Measurements from ENCODE around the gene PLSCR4. TPM values are rescaled to one million over a fixed set of nuclear protein-coding genes. Genes with fewer than 3 reads are reported as not detected.

The PLSCR4 gene
- total RNA-seq, 1 donor from 2014 or later, result 60.7 TPM

GRCh38 chr3:146196789-146197188 is 54.1 kb downstream of the PLSCR4 start:
- no peak for DNase-seq (ENCODE audit: low spot score)

GRCh38 chr3:146195605-146196004 is 55.3 kb downstream of the PLSCR4 start:
- no peak for DNase-seq (ENCODE audit: low spot score)

- DNase-seq (ENCODE audit: low spot score), result no peak
Measured at GRCh38 chr3:146195030-146195429, 55.9 kb downstream of the PLSCR4 start.

DNA sequence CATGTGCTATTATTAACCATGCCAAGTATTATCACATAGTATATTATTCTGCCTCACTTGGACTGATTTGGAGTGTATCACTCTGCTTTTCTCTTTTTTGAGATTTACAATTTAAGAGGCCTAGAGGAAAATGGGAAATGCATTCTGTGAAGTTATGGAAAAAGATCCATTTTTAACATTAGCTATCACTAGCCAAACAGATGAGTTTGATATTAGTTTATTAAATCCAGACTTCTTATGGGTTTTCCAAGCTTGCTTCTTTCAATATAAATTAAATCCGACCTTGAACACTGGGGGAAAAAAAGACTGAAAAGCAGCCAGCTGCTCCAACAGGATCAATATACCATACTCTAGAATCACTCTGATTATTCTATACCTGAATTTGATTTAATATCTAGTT is 59.9 kb downstream of the PLSCR4 start:
- DNase-seq (ENCODE audit: low spot score), result no peak

DNA sequence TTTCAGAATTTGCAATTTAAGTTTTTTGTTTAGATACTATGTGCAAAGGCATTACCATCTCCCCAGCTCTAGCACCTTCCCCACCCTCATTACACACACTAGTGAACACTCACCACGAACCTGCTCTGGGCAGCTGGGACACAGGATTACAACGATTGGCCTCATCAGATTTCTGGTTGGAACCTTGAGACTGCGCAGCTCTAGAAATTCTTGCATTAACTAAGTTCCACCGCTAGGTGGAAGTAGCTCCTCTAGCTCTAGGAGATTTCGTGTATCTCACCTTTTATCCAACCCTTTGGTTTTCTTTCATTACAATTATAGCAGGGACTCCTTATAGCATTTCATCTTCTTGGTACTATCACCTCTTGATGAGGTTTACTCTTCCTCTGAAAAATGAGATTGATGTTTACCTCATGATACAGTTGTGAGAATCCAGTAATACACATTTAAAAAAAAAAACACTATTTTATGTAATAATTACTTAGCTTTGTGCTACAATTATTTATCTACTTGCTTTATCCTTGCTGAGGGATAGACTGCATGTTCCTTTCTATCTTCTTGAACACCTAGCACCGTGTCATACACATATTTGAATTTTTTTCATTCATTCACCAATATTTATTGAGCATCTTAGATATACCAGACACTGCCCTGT is 61.3 kb downstream of the PLSCR4 start:
- no peak for DNase-seq (ENCODE audit: low spot score)

- no peak for DNase-seq (ENCODE audit: low spot score)
Measured at GRCh38 chr3:146187334-146187950, 63.5 kb downstream of the PLSCR4 start.

DNA sequence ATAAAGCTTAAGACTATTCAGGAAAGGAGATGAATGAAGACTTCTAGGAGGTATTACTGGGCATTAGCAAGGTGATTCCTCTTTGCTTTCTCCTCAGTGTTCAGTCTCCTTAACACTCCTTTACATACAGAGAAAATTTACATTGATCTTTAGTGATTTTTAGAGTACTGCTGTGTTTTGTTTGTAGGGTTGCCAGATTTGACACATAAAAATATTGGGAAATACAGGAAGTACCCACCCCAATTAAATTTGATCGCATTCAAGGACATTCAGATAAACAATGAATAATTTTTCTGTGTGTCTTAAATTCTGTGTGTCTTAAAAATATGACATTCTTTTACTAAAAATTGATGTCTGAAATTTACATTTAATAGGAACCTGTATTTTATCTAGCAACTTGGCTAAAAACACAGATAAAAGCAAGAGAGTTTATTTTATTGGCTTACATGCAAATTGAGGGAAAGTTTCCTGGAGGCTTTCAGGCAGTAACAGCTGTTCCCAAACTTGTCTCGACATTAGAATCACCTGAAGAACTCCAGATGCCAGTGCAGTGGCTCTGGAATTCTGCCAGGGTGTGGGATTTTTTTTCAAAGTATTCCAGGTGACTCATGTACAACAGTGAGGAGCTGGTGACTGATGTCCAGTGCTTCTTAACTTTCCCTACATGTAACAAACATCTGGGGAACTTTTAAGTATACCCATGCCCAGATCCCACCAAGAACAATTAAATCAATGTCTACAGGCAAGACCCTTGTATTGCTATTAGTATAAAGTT is 66.5 kb downstream of the PLSCR4 start:
- no peak for DNase-seq (ENCODE audit: low spot score)

GRCh38 chr3:146181216-146181615 is 69.7 kb downstream of the PLSCR4 start:
- DNase-seq (ENCODE audit: low spot score), result no peak

GRCh38 chr3:146180376-146180775 is 70.5 kb downstream of the PLSCR4 start:
- DNase-seq (ENCODE audit: low spot score), result no peak

DNA sequence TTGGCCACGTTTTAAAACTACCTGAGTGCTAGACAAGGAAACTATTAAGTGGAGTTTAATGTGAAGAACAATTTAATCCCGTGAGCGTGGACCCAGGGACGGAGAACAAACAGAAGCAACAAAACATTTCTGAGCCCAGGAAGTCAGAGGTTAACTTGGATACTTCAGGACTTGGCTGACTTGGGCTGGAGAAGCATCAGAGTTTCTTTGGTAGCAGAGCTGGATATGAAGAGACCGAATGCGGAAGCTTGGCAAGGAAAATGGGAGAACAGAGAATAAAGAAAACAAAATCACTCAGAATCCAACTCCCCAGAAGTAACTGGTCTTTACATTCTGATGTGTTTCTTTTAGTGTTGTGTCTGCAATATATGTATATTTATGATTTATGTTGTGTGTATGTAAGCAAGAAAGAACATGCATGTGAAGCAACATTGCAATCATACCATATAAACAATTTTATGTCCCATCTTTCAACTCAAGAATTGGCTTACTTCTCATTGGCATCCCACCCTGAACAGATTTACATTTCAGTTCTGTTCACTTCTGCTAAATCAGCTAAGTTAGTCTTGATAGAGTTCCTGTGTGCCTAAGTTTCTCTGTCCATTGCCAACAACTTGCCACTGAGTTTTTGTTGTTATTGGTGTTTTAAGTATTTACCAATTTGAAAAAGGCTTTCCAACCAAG is 72.8 kb downstream of the PLSCR4 start:
- no peak for DNase-seq (ENCODE audit: low spot score)

DNA sequence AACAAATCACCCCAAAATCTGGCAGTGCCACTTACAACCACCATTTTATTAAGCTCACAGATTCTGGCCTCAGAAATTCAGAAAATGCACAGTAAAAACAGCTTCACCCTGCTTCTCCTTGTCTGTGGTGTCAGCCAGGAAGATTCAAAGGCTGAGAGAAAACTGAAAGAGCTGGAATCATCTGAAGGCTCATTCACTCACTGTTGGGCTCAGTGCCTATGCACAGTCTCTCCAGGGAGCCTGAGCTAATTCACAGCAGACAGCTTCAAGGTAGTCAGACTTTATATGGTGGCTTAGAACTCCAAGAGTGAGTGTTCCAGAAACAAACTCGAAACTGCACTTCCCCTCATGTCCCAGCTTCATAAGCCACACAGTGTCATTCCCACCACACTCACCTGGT is 73.4 kb downstream of the PLSCR4 start:
- no peak for DNase-seq (ENCODE audit: low spot score)

DNA sequence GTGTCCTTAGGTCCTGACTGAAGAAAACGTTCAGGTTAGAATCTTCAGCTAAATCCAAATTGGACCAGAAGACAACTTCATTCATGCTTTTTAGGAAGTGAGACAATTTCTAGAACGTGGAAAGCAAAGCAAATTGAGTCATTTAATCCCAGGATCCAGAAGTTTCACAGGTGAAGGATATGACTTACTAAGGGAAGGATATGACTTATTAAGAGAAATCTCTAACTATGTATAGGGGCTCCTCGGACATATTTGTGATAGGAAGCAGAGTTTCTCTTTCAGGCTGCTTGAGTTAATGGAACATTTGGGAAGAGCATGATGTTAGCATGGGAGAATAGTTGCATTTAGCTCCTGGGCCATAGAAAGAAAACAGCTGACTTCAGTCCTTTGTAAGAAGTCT is 73.8 kb downstream of the PLSCR4 start:
- no peak for DNase-seq (ENCODE audit: low spot score)

GRCh38 chr3:146172586-146172985 is 78.3 kb downstream of the PLSCR4 start:
- no peak for DNase-seq (ENCODE audit: low spot score)

GRCh38 chr3:146170591-146170990 is 80.3 kb downstream of the PLSCR4 start:
- DNase-seq (ENCODE audit: low spot score), result no peak

DNA sequence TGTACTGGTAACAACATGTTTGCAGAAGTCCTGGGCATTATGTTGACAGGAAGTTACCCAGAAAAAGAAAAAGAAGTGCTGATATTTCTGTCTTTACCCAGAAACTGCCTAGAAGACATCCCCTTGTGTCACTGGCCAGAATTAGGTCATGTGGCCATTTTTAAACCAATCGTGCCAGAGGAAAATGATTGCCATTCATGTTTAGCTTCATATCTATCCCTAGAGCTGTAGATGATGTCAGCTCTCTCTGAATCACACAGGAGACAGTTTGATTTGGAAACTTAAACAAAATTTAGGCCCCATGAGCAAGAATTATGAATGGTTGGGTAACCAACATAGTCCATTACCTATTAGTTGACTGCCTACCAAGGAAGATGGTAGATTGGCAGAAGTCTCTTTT is 81.0 kb downstream of the PLSCR4 start:
- DNase-seq (ENCODE audit: low spot score), result no peak

DNA sequence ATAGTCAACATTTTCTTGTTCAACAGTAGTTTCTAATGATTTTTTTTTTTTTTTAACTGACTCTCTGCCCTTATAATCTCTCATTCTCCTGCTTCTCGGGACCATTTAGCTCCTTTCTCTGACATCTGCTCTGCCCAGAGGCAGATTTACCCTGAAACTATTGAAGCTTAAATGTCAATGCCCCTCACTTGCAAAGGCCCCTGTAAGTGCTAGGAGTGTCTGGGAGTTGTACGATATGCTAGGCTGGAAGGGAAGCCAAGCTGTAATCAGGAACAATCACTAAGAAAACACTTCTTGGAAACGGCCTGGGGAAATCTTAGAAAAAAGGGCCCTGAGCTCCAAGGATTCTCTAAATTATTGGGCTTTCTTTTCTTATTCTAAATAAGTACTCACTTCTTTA is 84.1 kb downstream of the PLSCR4 start:
- no peak for DNase-seq (ENCODE audit: low spot score)

- DNase-seq (ENCODE audit: low spot score), result no peak
Measured at GRCh38 chr3:146166415-146166821, 84.5 kb downstream of the PLSCR4 start.

GRCh38 chr3:146165877-146166276 is 85.0 kb downstream of the PLSCR4 start:
- DNase-seq (ENCODE audit: low spot score), result no peak

DNA sequence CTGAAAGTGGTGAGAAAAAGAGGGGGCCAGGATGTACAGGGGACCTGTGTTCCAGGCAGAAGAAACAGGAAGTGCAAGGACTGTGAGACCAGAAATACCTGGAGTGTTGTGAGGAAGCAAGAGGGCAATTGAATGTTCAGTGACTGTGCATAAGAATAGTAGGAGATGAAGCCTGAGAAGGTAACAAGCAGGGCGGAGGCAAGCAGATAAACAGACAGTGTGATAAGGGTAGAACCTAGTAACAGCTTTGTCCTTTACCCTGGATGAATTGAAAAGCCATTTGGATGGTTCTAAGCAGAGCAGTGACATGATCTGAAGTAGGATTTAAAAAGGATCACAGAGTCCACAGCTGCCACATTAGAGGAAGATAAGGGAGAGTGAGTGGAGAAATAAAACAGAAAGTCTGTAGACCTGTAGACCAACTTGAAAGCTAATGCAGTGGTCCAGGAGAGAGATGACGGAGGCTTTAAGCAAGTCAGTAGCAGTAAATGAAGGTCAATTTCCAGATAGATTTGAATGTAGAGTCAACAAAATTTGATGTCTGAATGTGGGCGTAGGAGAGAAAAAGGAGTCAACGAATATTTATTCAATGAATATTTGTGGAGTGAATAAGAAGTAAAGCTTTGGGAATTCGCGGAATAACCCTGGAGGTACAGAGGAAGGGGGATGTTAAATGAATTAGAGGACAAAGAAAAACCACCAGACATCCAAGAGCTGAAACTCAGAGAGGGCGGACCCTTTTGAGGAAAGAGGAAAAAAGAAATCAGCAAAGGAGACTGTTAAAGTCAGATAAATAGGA is 85.7 kb downstream of the PLSCR4 start:
- DNase-seq (ENCODE audit: low spot score), result no peak

DNA sequence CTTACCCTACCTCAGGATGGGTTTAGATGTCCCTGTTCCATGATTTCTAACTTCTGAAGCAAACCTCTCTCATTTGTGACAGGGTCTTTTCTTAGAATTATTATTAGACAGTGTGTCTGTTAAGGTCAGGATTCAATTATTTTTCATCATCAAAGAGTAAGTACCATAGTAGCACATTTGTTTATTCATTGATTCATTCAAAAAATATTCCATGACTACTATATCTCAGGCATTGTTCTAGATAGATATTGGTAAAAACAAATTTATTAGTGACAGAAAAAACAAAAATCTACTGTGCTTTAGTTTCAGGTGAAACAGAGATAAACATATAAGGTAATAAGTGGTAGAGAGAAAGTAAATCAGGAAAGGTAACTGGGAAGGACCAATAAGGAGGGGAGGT is 86.4 kb downstream of the PLSCR4 start:
- no peak for DNase-seq (ENCODE audit: low spot score)

DNA sequence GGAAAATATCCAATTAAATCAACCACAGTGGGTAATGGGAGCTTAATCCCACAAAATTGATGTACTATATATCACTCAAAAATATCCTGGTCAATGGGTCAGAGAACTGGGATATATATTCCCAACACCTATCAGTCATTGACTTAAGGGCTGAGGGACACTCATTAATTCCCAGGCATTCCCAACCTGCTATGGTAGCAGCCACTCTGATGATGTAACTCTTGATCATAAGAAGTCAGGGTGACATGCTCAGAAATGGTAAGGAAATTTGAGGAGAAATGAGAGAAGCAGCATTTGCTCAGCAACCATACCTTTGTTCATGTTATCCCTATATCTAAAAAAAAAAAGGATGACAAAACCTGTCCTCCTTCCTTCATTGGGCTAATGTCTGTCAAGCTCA is 86.8 kb downstream of the PLSCR4 start:
- no peak for DNase-seq (ENCODE audit: low spot score)

All from mesenteric fat pad (tissue), 1 donor.